Prostate gland (tissue), 2 donors: ENCODE results near the gene RSL24D1. TPM values are rescaled to one million over a fixed set of nuclear protein-coding genes. Genes with fewer than 3 reads are reported as not detected.

Experiments used
- DNase-seq: peaks from one replicate; pipeline ENCODE4 v3.0.0-alpha.2; 2019; ENCODE audit warnings: low spot score
- H3K27ac ChIP-seq, 2 donors: fragments of 200-600 bp; sonication (generic); 2 replicates each; pipeline ENCODE4 v1.5.1; 2017 to 2019
- H3K27me3 ChIP-seq: fragments of 200-600 bp; sonication (generic); replicated peaks from 2 replicates; pipeline ENCODE4 v1.5.1; 2019; ENCODE audit not compliant: insufficient read depth
- H3K36me3 ChIP-seq, 2 donors: fragments of 200-600 bp; sonication (generic); 1 replicate in 1 of 2; 2 replicates in 1 of 2; pipeline versions ENCODE4 v1.5.1 to v1.8.1; 2017 to 2019
- H3K4me1 ChIP-seq: fragments of 200-600 bp; sonication (generic); replicated peaks from 2 replicates; pipeline ENCODE4 v1.5.1; 2019
- H3K4me3 ChIP-seq, 2 donors: fragments of 200-600 bp; sonication (generic); 2 replicates each; pipeline ENCODE4 v1.5.1; 2017 to 2019
- H3K9me3 ChIP-seq: fragments of 200-600 bp; sonication (generic); 2 replicates; pipeline ENCODE4 v1.5.1; 2017
- POLR2A ChIP-seq: fragments of 450-650 bp; IDR thresholded peaks from one replicate; pipeline ENCODE4 v1.6.1; 2016; ENCODE audit warnings: antibody characterized with exemption, mild to moderate bottlenecking
- POLR2AphosphoS5 ChIP-seq: sonication (generic); formaldehyde crosslinking; IDR thresholded peaks from one replicate; pipeline ENCODE4 v1.6.1; 2017; ENCODE audit warnings: antibody characterized with exemption
- WGBS: methylation state at CpG from one replicate; pipeline ENCODE4 v1.1.5; 2018; 5-methylcytosine and 5-hydroxymethylcytosine counted together
- intact Hi-C: fragments of 100-400 bp; cut with DNase I; formaldehyde crosslinking; loops from one replicate; pipeline ENCODE4 v1.14.2; 2022
- total RNA-seq, 2 donors: library from RNA; depleted of rRNA; stranded (reverse); fragments of >200 nt; gene quantifications; one replicate each; pipeline ENCODE4 v1.1.0, GENCODE V29; 2016
- TF ChIP-seq, protein P1 (sequence below), 4 experiments: fragments of 200-600 bp in 2 of 4; fragments of 450-650 bp in 2 of 4; sonication (generic) in 2 of 4; IDR thresholded peaks; 1 replicate in 3 of 4; 2 replicates in 1 of 4; pipeline ENCODE4 v1.5.1; 2016 to 2019; ENCODE audit warnings: antibody characterized with exemption in 4 of 4, mild to moderate bottlenecking in 2 of 4, moderate library complexity in 2 of 4

The RSL24D1 gene
- total RNA-seq, 2 donors from 2014 or later = 51.5 to 64.0 TPM

- intact Hi-C loops = no loop called here
- WGBS = 96% methylated on average over 4 of the region's 4 CpGs
- Histone ChIP-seq H3K27ac (peak overlapping the region in 1 of 2 donors; percentile 44), H3K27me3 (no peaks in the 10 kb centered on the region), H3K9me3 (no peaks in the 10 kb centered on the region), H3K4me1 (no peaks in the 10 kb centered on the region), H3K36me3 (no peaks in the 10 kb centered on the region), H3K4me3 (peak overlapping the region in 1 of 2 donors; percentile 18)
- no peak for TF ChIP-seq POLR2A
- DNase-seq = no peak
Observed at GRCh38 chr15:55235546-55236036, 38.9 kb upstream of the RSL24D1 start.

- Histone ChIP-seq H3K9me3 (no peaks in the 10 kb centered on the region), H3K27me3 (no peaks in the 10 kb centered on the region), H3K36me3 (no peaks in the 10 kb centered on the region), H3K4me3 (no peak overlapping the region), H3K4me1 (no peaks in the 10 kb centered on the region), H3K27ac (peak overlapping the region in 1 of 2 donors; percentile 44)
- TF ChIP-seq, protein P1, sequence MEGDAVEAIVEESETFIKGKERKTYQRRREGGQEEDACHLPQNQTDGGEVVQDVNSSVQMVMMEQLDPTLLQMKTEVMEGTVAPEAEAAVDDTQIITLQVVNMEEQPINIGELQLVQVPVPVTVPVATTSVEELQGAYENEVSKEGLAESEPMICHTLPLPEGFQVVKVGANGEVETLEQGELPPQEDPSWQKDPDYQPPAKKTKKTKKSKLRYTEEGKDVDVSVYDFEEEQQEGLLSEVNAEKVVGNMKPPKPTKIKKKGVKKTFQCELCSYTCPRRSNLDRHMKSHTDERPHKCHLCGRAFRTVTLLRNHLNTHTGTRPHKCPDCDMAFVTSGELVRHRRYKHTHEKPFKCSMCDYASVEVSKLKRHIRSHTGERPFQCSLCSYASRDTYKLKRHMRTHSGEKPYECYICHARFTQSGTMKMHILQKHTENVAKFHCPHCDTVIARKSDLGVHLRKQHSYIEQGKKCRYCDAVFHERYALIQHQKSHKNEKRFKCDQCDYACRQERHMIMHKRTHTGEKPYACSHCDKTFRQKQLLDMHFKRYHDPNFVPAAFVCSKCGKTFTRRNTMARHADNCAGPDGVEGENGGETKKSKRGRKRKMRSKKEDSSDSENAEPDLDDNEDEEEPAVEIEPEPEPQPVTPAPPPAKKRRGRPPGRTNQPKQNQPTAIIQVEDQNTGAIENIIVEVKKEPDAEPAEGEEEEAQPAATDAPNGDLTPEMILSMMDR (IDR thresholded peaks at IDR 0.05) = no peak
- TF ChIP-seq POLR2A (no peak), POLR2AphosphoS5 (no peak)
- DNase-seq = no peak
- intact Hi-C loops = no loop called here
- WGBS = 97% methylated on average over 1 of the region's 1 CpG
Observed at GRCh38 chr15:55234800-55235104, 38.0 kb upstream of the RSL24D1 start.

DNA sequence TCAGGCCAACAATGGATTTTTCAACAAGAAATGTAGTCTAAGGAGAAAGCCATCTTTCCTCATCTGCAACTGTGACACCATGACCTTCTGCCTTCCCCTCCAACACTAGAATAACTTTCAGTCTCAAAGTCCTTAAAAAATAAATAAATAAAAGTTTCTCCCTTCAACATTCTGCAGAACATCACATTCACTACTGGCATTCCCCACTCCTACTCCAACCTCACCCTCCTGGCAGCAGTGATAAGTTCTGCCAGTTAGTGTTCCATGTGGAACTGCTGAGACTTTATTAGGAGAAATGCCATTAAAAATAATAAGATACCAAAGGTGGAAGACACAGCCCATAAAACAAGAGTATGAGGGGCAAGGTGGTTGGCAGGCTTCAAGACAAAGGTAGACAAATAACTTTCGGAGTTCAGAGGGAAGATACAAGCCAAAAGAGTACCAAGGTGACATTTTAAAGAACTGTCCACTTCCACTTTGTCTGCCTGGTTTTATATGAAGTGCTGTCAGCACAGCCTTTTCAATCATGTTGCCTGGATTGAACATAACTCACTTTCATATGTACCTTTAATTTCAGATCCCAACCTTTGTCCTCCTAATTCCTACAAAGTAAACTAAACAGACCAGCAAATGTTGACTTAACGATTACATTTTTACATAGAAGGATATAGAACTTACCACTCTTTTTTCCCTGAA lies 37.5 kb upstream of the RSL24D1 start:
- Histone ChIP-seq H3K4me1 (no peaks in the 10 kb centered on the region), H3K27ac (peak overlapping the region in 1 of 2 donors; percentile 44), H3K9me3 (no peaks in the 10 kb centered on the region), H3K27me3 (no peaks in the 10 kb centered on the region), H3K4me3 (no peak overlapping the region), H3K36me3 (no peaks in the 10 kb centered on the region)
- intact Hi-C loops = no loop called here
- 70% methylated on average over 2 of the region's 2 CpGs for WGBS
- no peak for DNase-seq
- TF ChIP-seq POLR2A (no peak), POLR2AphosphoS5 (peak; percentile 12)

- 85% methylated on average over 1 of the region's 1 CpG for WGBS
- Histone ChIP-seq H3K36me3 (no peaks in the 10 kb centered on the region), H3K27me3 (no peaks in the 10 kb centered on the region), H3K9me3 (no peaks in the 10 kb centered on the region), H3K4me1 (no peaks in the 10 kb centered on the region), H3K27ac (no peak overlapping the region), H3K4me3 (no peak overlapping the region)
- intact Hi-C loops = no loop called here
- TF ChIP-seq POLR2AphosphoS5 (no peak), POLR2A (no peak)
- TF ChIP-seq, protein P1 (IDR thresholded peaks at IDR 0.05) = no peak
- DNase-seq = no peak
Observed at GRCh38 chr15:55231455-55231854, 34.7 kb upstream of the RSL24D1 start.

DNA sequence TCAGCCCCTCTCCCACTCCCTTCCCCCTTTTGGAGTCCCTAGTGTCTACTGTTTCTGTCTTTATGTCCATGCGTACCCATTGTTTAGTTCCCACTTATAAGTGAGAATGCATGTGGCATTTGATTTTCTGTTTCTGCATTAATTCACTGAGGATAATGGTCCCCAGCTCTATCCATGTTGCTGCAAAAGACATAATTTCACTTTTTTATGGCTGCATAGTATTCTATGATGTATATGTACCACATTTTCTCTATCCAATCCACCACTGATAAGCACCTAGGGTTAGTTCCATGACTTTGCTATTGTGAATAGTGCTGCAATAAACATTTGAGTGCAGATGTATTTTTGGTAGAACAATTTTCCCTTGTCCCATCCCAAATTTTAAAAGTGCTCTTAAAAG lies 34.2 kb upstream of the RSL24D1 start:
- no peak overlapping the region for H3K27ac ChIP-seq

More for the DNA sequence above, 34.2 kb upstream of the RSL24D1 start:
- 95% methylated on average over 1 of the region's 1 CpG for WGBS
- no peak overlapping the region for H3K4me3 ChIP-seq
- H3K36me3 ChIP-seq = no peaks in the 10 kb centered on the region
- H3K4me1 ChIP-seq = no peaks in the 10 kb centered on the region
- H3K27me3 ChIP-seq = no peaks in the 10 kb centered on the region
- no peaks in the 10 kb centered on the region for H3K9me3 ChIP-seq
- TF ChIP-seq, protein P1 (IDR thresholded peaks at IDR 0.05) = no peak
- no peak for TF ChIP-seq POLR2A
- no peak for TF ChIP-seq POLR2AphosphoS5
- intact Hi-C loops = no loop called here
- no peak for DNase-seq
